Smooth muscle cell (in vitro differentiated cells): ENCODE data around the gene ATF7IP. TPM values are rescaled to one million over a fixed set of nuclear protein-coding genes. Genes with fewer than 3 reads are reported as not detected.

Experiments used
- DNase-seq: peaks from one replicate; lab custom pipeline; 2025; ENCODE audit not compliant: unreplicated experiment; lab: John Stamatoyannopoulos, UW
- H2AFZ ChIP-seq: fragments of 200-600 bp; sonication (generic); 2 replicates; pipeline ENCODE4 v1.6.0; 2016; ENCODE audit warnings: antibody characterized with exemption, low read depth, mild to moderate bottlenecking
- H3F3A ChIP-seq: fragments of 200-600 bp; sonication (generic); 2 replicates; pipeline ENCODE4 v1.6.0; 2017; ENCODE audit warnings: antibody characterized with exemption, low read depth
- H3K27ac ChIP-seq: fragments of 200-600 bp; sonication (generic); 2 replicates; pipeline ENCODE4 v1.5.1; 2016; ENCODE audit warnings: low read depth, mild to moderate bottlenecking
- H3K27me3 ChIP-seq: fragments of 200-600 bp; sonication (generic); 2 replicates; pipeline ENCODE4 v1.6.1; 2016; ENCODE audit warnings: low read depth, mild to moderate bottlenecking
- H3K36me3 ChIP-seq: fragments of 200-600 bp; sonication (generic); 2 replicates; pipeline ENCODE4 v1.5.1; 2016; ENCODE audit warnings: low read depth
- H3K4me1 ChIP-seq: fragments of 200-600 bp; sonication (generic); 2 replicates; pipeline ENCODE4 v1.5.1; 2016; ENCODE audit warnings: low read depth
- H3K4me2 ChIP-seq: fragments of 200-600 bp; sonication (generic); 2 replicates; pipeline ENCODE4 v1.6.0; 2016; ENCODE audit warnings: mild to moderate bottlenecking
- H3K4me3 ChIP-seq: fragments of 200-600 bp; sonication (generic); 2 replicates; pipeline ENCODE4 v1.5.1; 2016; ENCODE audit warnings: mild to moderate bottlenecking
- H3K79me2 ChIP-seq: fragments of 200-600 bp; sonication (generic); 2 replicates; pipeline ENCODE4 v1.6.0; 2016; ENCODE audit warnings: low read depth, mild to moderate bottlenecking
- H3K9ac ChIP-seq: fragments of 200-600 bp; sonication (generic); 2 replicates; pipeline ENCODE4 v1.6.0; 2016; ENCODE audit warnings: low read depth
- H3K9me3 ChIP-seq: fragments of 200-600 bp; sonication (generic); replicated peaks from 2 replicates; pipeline ENCODE4 v1.5.1; 2016; ENCODE audit warnings: low read depth
- H4K20me1 ChIP-seq: fragments of 200-600 bp; sonication (generic); 2 replicates; pipeline ENCODE4 v1.6.0; 2016; ENCODE audit warnings: low read depth
- WGBS: methylation state at CpG from one replicate; pipeline ENCODE4 v1.1.7; 2016; ENCODE audit warnings: low lambda C conversion rate; 5-methylcytosine and 5-hydroxymethylcytosine counted together
- polyA plus RNA-seq: library from polyadenylated mRNA; unstranded; fragments of >200 nt; fragmentation: Nextera tagmentation; extraction: Ambion mirVana; gene quantifications from 2 replicates; pipeline ENCODE4 v1.2.1, GENCODE V29; 2016
- total RNA-seq: library from RNA; depleted of rRNA; stranded (reverse); fragments of >200 nt; gene quantifications from 2 replicates; pipeline ENCODE4 v1.2.3, GENCODE V29; 2014
- TF ChIP-seq, protein P1 (sequence below): fragments of 200-600 bp; sonication (generic); IDR thresholded peaks from 2 replicates; pipeline ENCODE4 v1.5.1; 2017; ENCODE audit warnings: borderline replicate concordance, mild to moderate bottlenecking, antibody characterized with exemption; ENCODE audit not compliant: insufficient read depth, poor library complexity, severe bottlenecking

ATF7IP gene
- total and polyA plus RNA-seq, 2 experiments from 2014 or later = 27.5 to 66.8 TPM

DNA sequence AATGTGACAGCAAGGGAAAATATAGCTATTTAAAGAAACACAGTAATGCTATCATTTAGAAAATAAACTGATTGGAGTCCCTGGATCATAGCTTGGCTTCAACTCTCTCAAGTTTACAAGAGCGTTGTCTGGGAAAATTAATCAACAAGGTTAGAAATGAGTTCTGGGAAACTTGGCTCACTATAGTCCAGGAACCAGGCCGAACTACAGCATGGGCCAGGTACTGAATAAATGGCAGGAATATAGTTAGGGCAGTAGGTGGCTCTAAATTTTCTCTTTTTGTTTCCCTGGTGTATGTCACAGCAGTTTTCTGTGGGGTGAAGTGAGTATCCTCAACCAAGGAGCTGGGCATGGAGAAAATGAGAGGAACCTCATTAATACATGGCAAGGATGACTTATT, 129.8 kb downstream of the ATF7IP start:
- H3K4me1 ChIP-seq = no peaks in the 10 kb centered on the region
- no peak overlapping the region for H3K4me3 ChIP-seq
- no peak overlapping the region for H3K4me2 ChIP-seq
- DNase-seq = no peak
- TF ChIP-seq, protein P1, sequence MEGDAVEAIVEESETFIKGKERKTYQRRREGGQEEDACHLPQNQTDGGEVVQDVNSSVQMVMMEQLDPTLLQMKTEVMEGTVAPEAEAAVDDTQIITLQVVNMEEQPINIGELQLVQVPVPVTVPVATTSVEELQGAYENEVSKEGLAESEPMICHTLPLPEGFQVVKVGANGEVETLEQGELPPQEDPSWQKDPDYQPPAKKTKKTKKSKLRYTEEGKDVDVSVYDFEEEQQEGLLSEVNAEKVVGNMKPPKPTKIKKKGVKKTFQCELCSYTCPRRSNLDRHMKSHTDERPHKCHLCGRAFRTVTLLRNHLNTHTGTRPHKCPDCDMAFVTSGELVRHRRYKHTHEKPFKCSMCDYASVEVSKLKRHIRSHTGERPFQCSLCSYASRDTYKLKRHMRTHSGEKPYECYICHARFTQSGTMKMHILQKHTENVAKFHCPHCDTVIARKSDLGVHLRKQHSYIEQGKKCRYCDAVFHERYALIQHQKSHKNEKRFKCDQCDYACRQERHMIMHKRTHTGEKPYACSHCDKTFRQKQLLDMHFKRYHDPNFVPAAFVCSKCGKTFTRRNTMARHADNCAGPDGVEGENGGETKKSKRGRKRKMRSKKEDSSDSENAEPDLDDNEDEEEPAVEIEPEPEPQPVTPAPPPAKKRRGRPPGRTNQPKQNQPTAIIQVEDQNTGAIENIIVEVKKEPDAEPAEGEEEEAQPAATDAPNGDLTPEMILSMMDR = no peak
- H3K9me3 ChIP-seq = no peaks in the 10 kb centered on the region
- peaks cover 17% of the 10 kb centered on the region for H3K36me3 ChIP-seq
- no peaks in the 10 kb centered on the region for H3F3A ChIP-seq
- no peak overlapping the region for H2AFZ ChIP-seq
- no peak overlapping the region for H3K9ac ChIP-seq
- H3K27me3 ChIP-seq = no peaks in the 10 kb centered on the region
- no peaks in the 10 kb centered on the region for H4K20me1 ChIP-seq
- no peak overlapping the region for H3K27ac ChIP-seq
- no peaks in the 10 kb centered on the region for H3K79me2 ChIP-seq
- 88% methylated on average over 2 of the region's 2 CpGs for WGBS

DNA sequence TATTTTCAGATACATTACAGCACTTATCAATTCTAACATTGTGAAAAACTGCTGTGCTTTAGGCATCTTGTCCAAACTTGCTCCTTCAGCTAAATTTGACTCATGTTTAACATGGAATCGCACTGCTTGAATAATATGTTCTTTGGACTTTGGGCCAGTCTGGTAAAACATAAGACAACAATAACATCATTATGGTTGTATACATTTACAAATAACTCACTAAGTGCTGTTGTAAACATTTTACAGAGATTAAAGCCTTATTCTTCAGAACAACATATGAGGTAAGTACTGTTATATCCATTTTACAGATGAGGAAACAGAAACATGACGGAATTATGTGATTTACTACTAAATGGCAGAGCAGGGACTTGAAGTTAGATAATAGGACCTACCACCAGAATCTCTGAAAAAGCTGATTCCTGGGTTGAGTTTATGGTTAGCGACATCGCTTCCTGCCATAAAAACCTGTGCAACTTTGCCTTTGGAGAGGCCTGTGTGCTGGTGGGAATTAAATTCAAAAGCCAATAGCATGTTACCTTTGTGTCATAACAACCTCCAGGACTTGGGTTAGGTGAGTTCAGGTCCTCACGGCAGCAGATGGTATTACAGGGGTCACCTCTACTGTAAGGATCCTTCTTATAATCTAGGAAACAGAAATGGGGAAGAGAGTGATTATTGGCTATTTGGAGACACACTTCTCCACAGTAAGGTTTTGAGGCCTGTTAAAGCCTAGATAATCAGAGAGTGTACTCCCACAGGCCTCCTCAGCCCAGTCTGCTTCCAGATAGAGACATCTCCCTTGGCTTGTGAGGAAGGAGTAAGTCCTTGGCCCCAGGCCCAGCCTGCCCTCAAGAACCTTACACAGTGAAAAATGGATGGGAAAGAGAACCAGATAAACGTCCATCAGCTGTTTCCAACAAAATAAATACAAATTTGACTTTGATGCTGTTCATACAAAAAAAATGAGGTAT, 140.4 kb downstream of the ATF7IP start:
- Histone ChIP-seq H2AFZ (no peak overlapping the region), H3F3A (peaks cover 5% of the 10 kb centered on the region), H3K4me1 (no peaks in the 10 kb centered on the region), H3K36me3 (no peaks in the 10 kb centered on the region), H3K79me2 (no peaks in the 10 kb centered on the region), H3K27me3 (no peaks in the 10 kb centered on the region), H3K27ac (no peak overlapping the region), H3K9me3 (no peaks in the 10 kb centered on the region), H3K4me3 (no peak overlapping the region), H4K20me1 (no peaks in the 10 kb centered on the region), H3K4me2 (no peak overlapping the region), H3K9ac (no peak overlapping the region)
- TF ChIP-seq, protein P1 = no peak
- no peak for DNase-seq
- 94% methylated on average over 6 of the region's 6 CpGs for WGBS

DNA sequence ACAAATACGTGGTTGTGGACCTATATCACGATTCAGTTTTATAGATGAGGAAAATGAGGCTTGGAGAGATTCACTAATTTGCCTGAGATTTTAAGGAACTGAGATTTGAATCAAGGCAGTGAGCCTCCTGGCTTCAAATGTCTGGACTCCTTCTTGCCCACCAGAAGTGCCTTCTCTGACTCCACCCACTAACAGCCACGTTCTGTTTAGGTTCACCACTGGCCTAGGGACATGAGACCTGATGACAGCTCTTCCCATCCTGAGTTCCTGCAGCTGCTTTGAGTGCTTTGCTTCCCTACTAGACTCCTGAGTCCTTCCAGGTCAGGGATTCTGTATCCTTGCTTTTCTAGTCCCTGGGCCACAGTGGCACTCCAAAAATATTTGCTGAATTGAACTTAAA, 145.1 kb downstream of the ATF7IP start:
- Histone ChIP-seq H3K4me2 (no peak overlapping the region), H3K9me3 (no peaks in the 10 kb centered on the region), H2AFZ (no peak overlapping the region), H4K20me1 (no peaks in the 10 kb centered on the region), H3F3A (no peaks in the 10 kb centered on the region), H3K4me1 (no peaks in the 10 kb centered on the region), H3K27ac (no peak overlapping the region), H3K4me3 (no peak overlapping the region), H3K27me3 (no peaks in the 10 kb centered on the region), H3K9ac (no peak overlapping the region), H3K36me3 (no peaks in the 10 kb centered on the region), H3K79me2 (no peaks in the 10 kb centered on the region)
- DNase-seq = no peak
- TF ChIP-seq, protein P1 = no peak
- 69% methylated on average over 3 of the region's 3 CpGs for WGBS
